Heart left ventricle (tissue), 16 donors: Measurements from ENCODE around the gene ZNF503. TPM values are rescaled to one million over a fixed set of nuclear protein-coding genes. Genes with fewer than 3 reads are reported as not detected.

Experiments used
- ATAC-seq, 4 donors: fragments of 200-7000 bp; cut with Tn5 transposase; one replicate each; pipeline ENCODE4 v1.9.1; 2020 to 2022; ENCODE audit warnings: moderate library complexity in 4 of 4, mild to moderate bottlenecking in 3 of 4, moderate number of reproducible peaks in 1 of 4
- DNase-seq, 5 donors: peaks; one replicate each; pipeline ENCODE4 v3.0.0-alpha.2; 2020
- H3K27ac ChIP-seq, 12 donors: fragments of 200-600 bp; sonication (generic) in 4 of 12; one replicate each; pipeline versions ENCODE4 v1.5.0 to v1.8.0; 2016 to 2022; ENCODE audit warnings: mild to moderate bottlenecking in 2 of 12
- H3K27me3 ChIP-seq, 9 donors: fragments of 200-600 bp; sonication (generic) in 2 of 9; one replicate each; pipeline versions ENCODE4 v1.5.1 to v1.8.0; 2016 to 2022; ENCODE audit warnings: mild to moderate bottlenecking in 3 of 9
- H3K36me3 ChIP-seq, 9 donors: fragments of 200-600 bp; sonication (generic) in 2 of 9; one replicate each; pipeline versions ENCODE4 v1.5.0 to v1.8.0; 2018 to 2022; ENCODE audit warnings: mild to moderate bottlenecking in 2 of 9
- H3K4me1 ChIP-seq, 12 donors: fragments of 200-600 bp; sonication (generic) in 4 of 12; one replicate each; pipeline versions ENCODE4 v1.5.0 to v1.8.0; 2016 to 2022; ENCODE audit warnings: mild to moderate bottlenecking in 3 of 12
- H3K4me3 ChIP-seq, 12 donors: fragments of 200-600 bp; sonication (generic) in 4 of 12; one replicate each; pipeline versions ENCODE4 v1.5.0 to v1.8.0; 2017 to 2022; ENCODE audit warnings: mild to moderate bottlenecking in 9 of 12, moderate library complexity in 4 of 12
- H3K9me3 ChIP-seq, 12 donors: fragments of 200-600 bp; sonication (generic) in 4 of 12; one replicate each; pipeline versions ENCODE4 v1.5.0 to v1.8.0; 2016 to 2022; ENCODE audit warnings: mild to moderate bottlenecking in 1 of 12
- CTCF ChIP-seq, 12 donors: fragments of 200-600 bp; sonication (generic) in 4 of 12; IDR thresholded peaks; one replicate each; pipeline versions ENCODE4 v1.5.0 to v1.8.0; 2018 to 2022; ENCODE audit warnings: antibody characterized with exemption in 12 of 12, mild to moderate bottlenecking in 5 of 12
- POLR2A ChIP-seq, 2 donors: fragments of 450-650 bp; IDR thresholded peaks; one replicate each; pipeline ENCODE4 v1.6.1; 2017; ENCODE audit warnings: antibody characterized with exemption in 2 of 2, mild to moderate bottlenecking in 2 of 2, moderate library complexity in 2 of 2
- WGBS, 4 donors: extraction: QIAGEN DNeasy Blood & Tissue Kit in 2 of 4; methylation state at CpG; one replicate each; pipeline versions ENCODE4 v1.1.5 to v1.1.7; 2013 to 2018; 5-methylcytosine and 5-hydroxymethylcytosine counted together
- intact Hi-C, 10 donors: fragments of 100-400 bp; cut with DNase I; formaldehyde crosslinking; loops; one replicate each; pipeline versions ENCODE4 v1.11.1 to v1.14.2; 2022
- polyA plus RNA-seq, 2 donors: library from polyadenylated mRNA; stranded (reverse); fragments of 200-250 nt; gene quantifications; one replicate each; pipeline ENCODE4 v1.2.3, GENCODE V29; 2013
- total RNA-seq, 9 donors: library from RNA; depleted of rRNA in 2 of 9; stranded (reverse); fragments of >200 nt in 2 of 9; fragmentation: NEBNext Ultra II Directional in 3 of 9; extraction: Animal tissue kit (Norgen Biotek cat#: 25700) in 3 of 9; gene quantifications; one replicate each; pipeline versions ENCODE4 v1.1.0 to v1.2.4, GENCODE V29; 2016 to 2023
- donor health status: ischemic (EF 13 %, LVEDD 7.1; RV severe dilation, severe dysfunction).
- donor health status: healthy with polysubstance abuse.
- donor health status: DM: no; HTN: yes; CAD: no.
- donor health status: DM: no; HTN: no; CAD: no.
- donor health status: ischemic (EF 25% LVEDD 6.9; RV normal size, moderate dysfunction).
- donor health status: ischemic (EF 25% LVEDD 5.7; RV mildly dilated, moderate dysfunction).
- donor health status: healthy.
- donor health status: DM: yes; HTN: yes; CAD: no.
- donor health status: ischemic (EF 35%, LVEDD 5.7; RV mildly dilated, moderate dysfunction).
- donor health status: nonischemic (EF 11% LVEDD 7.7; RV severe dilation, severe dysfunction).
- donor health status: DM: yes; HTN: yes; CAD: no.
- donor health status: PGD.
- donor health status: ischemic (EF 29% LVEDD 5.4; RV normal size, mild dysfunction).
- donor health status: nonischemic (EF 23%, LVEDD 6.1; RV moderate dilation, normal function).

The ZNF503 gene
- total and polyA plus RNA-seq, 11 donors, result 3.4 to 8.6 (median 7.1) TPM

- no peak overlapping the region for H3K27ac ChIP-seq
- no peak for TF ChIP-seq CTCF (IDR thresholded peaks at IDR 0.05)
- no peak for TF ChIP-seq POLR2A (IDR thresholded peaks at IDR 0.05)
- ATAC-seq (no peak), DNase-seq (no peak)
- H3K4me1 ChIP-seq, result peaks cover 0 to 28% (median 14%) of the 10 kb centered on the region in 12 donors
- intact Hi-C loops, result no loop called here
- no peaks in the 10 kb centered on the region for H3K27me3 ChIP-seq
- H3K4me3 ChIP-seq, result no peak overlapping the region
- no peaks in the 10 kb centered on the region for H3K9me3 ChIP-seq
- peaks cover 0 to 11% (median 0%) of the 10 kb centered on the region in 9 donors for H3K36me3 ChIP-seq
- 58 to 76% (median 72%) methylated on average over 2 of the region's 2 CpGs for WGBS, 4 donors
Measured at GRCh38 chr10:75435291-75435690, 33.7 kb upstream of the ZNF503 start.

DNA sequence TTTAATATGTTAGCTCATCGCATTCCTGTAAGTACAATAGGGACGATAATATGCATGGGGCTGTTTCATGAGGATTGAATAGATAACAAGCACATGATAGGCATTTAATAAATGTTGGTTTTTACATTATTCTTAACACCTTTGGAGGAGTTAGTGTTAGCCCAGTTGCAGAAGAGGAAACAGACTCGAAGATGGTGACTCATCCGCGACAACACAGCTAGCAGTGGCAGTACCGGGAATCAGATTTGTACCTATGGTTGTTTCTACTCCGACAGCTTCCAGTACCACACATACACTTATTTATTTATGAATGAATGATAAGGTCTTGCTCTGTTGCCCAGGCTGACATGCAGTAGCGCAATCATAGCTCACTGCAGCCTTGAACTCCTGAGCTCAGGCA, 32.7 kb upstream of the ZNF503 start:
- no peak for ATAC-seq
- Histone ChIP-seq H3K9me3 (no peaks in the 10 kb centered on the region), H3K27me3 (no peaks in the 10 kb centered on the region), H3K27ac (no peak overlapping the region), H3K4me1 (peaks cover 0 to 38% (median 23%) of the 10 kb centered on the region in 12 donors), H3K4me3 (no peak overlapping the region), H3K36me3 (peaks cover 0 to 10% (median 0%) of the 10 kb centered on the region in 9 donors)
- DNase-seq, result no peak
- WGBS, 4 donors, result 88 to 93% (median 91%) methylated on average over 8 of the region's 8 CpGs
- TF ChIP-seq CTCF (IDR thresholded peaks at IDR 0.05), result no peak
- no peak for TF ChIP-seq POLR2A (IDR thresholded peaks at IDR 0.05)
- intact Hi-C loops, result loop anchor here in 1 of 10 donors (5.0 kb wide), 1 partner anchor 33 kb away; no protein-coding TSS in a partner anchor

DNA sequence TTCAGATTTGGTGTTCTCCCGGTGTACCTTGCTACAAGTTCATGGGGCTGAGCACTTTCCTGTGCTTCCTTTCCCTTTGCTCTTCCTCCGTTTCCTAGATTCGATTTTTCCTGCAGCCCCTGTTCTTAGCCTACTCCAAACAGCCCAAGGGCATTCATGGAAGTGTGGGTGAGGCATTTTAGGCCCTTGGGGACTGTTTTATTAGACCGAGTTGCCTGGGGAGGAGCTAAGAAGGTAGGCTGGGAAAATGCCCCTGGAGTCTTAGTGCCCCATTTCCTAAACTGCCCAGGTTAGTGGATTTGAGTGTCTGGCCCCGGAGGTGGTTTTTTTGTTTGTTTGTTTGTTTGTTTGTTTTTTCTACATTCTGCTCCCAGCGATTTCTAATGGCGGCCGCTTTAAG, 31.7 kb upstream of the ZNF503 start:
- Histone ChIP-seq H3K36me3 (peaks cover 0 to under 1% (median 0%) of the 10 kb centered on the region in 9 donors), H3K4me1 (peaks cover 0 to 49% (median 28%) of the 10 kb centered on the region in 12 donors), H3K27me3 (no peaks in the 10 kb centered on the region), H3K27ac (no peak overlapping the region), H3K9me3 (no peaks in the 10 kb centered on the region), H3K4me3 (peak overlapping the region in 1 of 12 donors; percentile 12)
- no peak for DNase-seq
- ATAC-seq, result no peak
- TF ChIP-seq CTCF (IDR thresholded peaks at IDR 0.05) (no peak), POLR2A (IDR thresholded peaks at IDR 0.05) (no peak)
- intact Hi-C loops, result loop anchor here in 1 of 10 donors (5.0 kb wide), 1 partner anchor 34 kb away; no protein-coding TSS in a partner anchor
- WGBS, 4 donors, result 66 to 76% (median 72%) methylated on average over 8 of the region's 8 CpGs

GRCh38 chr10:75432763-75433162, 31.2 kb upstream of the ZNF503 start:
- intact Hi-C loops, result loop anchor here in 1 of 10 donors (5.0 kb wide), 1 partner anchor 35 kb away; no protein-coding TSS in a partner anchor

More at GRCh38 chr10:75432763-75433162, 31.2 kb upstream of the ZNF503 start:
- ATAC-seq, result no peak
- no peak overlapping the region for H3K27ac ChIP-seq
- no peak for TF ChIP-seq POLR2A (IDR thresholded peaks at IDR 0.05)
- no peak for TF ChIP-seq CTCF (IDR thresholded peaks at IDR 0.05)
- no peaks in the 10 kb centered on the region for H3K9me3 ChIP-seq
- WGBS, 4 donors, result 71 to 77% (median 75%) methylated on average over 5 of the region's 5 CpGs
- no peaks in the 10 kb centered on the region for H3K36me3 ChIP-seq
- no peaks in the 10 kb centered on the region for H3K27me3 ChIP-seq
- H3K4me3 ChIP-seq, result peak overlapping the region in 4 of 12 donors; percentile 3 to 81 (median 74)
- no peak for DNase-seq
- peaks cover 0 to 53% (median 31%) of the 10 kb centered on the region in 12 donors for H3K4me1 ChIP-seq
